ENCODE measurements around the gene L3MBTL4. TPM values are rescaled to one million over a fixed set of nuclear protein-coding genes. Genes with fewer than 3 reads are reported as not detected.

L3MBTL4 gene
- total RNA-seq, 1 experiment from 2014 or later, result 0.87 TPM

GRCh38 chr18:6031442-6031841, 383.3 kb downstream of the L3MBTL4 start:
- POLR2A ChIA-PET, result no interaction called here
- CTCF ChIA-PET, result no interaction called here
- intact Hi-C loops (cut with micrococcal nuclease; ENCODE audit: unreplicated experiment) (no loop called here), in situ Hi-C loops (cut with HindIII; ENCODE audit: low pct_unique_long_range_greater_than_20kb, low sequenced_read_pairs) (no loop called here)
- ATAC-seq (no peak), DNase-seq (ENCODE audit: low read depth, low spot score) (no peak)
- no peaks in the 10 kb centered on the region for H3K36me3 ChIP-seq (ENCODE audit: control insufficient read depth, insufficient read depth, low read length)
- no peak overlapping the region for H3K4me3 ChIP-seq (ENCODE audit: low read depth in 2 of 2, low read length in 2 of 2)
- H3K27me3 ChIP-seq (ENCODE audit: control insufficient read depth, insufficient read depth, low read length), result no peaks in the 10 kb centered on the region
- H3K27ac ChIP-seq (ENCODE audit: low read length), result no peak overlapping the region
- no TSS peak for BruUV-seq (replicated peaks)
- no peaks in the 10 kb centered on the region for H3K9me3 ChIP-seq (ENCODE audit: control insufficient read depth, insufficient read depth, low read depth, low read length)
- H3K4me1 ChIP-seq (ENCODE audit: control insufficient read depth, insufficient read depth, low read length), result no peaks in the 10 kb centered on the region
- TF ChIP-seq SIN3A (IDR thresholded peaks at IDR 0.05; ENCODE audit: borderline replicate concordance, insufficient read depth, low read depth, low read length), result no peak
- no peak for TF ChIP-seq TCF7L2 (IDR thresholded peaks at IDR 0.05; ENCODE audit: low read depth, low read length)
- no peak for TF ChIP-seq POLR2AphosphoS5 (IDR thresholded peaks at IDR 0.05; ENCODE audit: low read depth, low read length)
- TF ChIP-seq CTCF (IDR thresholded peaks at IDR 0.05), result no peak
- TF ChIP-seq REST (IDR thresholded peaks at IDR 0.05; ENCODE audit: insufficient read depth in 1 of 2, low read depth in 2 of 2, low read length in 1 of 2), result no peak

DNA sequence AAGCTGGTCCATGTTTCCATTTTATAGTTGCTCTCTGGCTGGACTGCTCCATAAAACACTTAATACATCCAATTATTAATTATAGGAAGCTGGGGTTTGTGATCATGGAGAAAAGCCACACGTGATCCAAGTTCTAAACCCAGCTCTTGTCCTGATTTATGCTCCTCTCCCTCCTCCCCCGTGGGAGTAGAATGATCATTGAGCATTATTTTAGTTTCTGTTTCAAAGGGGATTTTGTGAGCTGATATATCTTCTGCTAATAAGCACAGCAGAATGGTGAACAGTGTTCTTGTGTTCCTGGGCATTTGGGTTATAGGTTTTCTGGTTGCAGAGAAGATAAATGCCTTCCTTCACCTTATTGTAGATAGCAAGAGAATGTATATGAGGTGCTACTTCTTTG, 383.7 kb downstream of the L3MBTL4 start:
- CTCF ChIA-PET, result no interaction called here
- TF ChIP-seq CTCF (IDR thresholded peaks at IDR 0.05) (no peak), SIN3A (IDR thresholded peaks at IDR 0.05; ENCODE audit: borderline replicate concordance, insufficient read depth, low read depth, low read length) (no peak), POLR2AphosphoS5 (IDR thresholded peaks at IDR 0.05; ENCODE audit: low read depth, low read length) (no peak), TCF7L2 (IDR thresholded peaks at IDR 0.05; ENCODE audit: low read depth, low read length) (no peak), REST (IDR thresholded peaks at IDR 0.05; ENCODE audit: insufficient read depth in 1 of 2, low read depth in 2 of 2, low read length in 1 of 2) (no peak)
- Histone ChIP-seq H3K9me3 (ENCODE audit: control insufficient read depth, insufficient read depth, low read depth, low read length) (no peaks in the 10 kb centered on the region), H3K4me1 (ENCODE audit: control insufficient read depth, insufficient read depth, low read length) (no peaks in the 10 kb centered on the region), H3K4me3 (ENCODE audit: low read depth in 2 of 2, low read length in 2 of 2) (no peak overlapping the region), H3K36me3 (ENCODE audit: control insufficient read depth, insufficient read depth, low read length) (no peaks in the 10 kb centered on the region), H3K27ac (ENCODE audit: low read length) (no peak overlapping the region), H3K27me3 (ENCODE audit: control insufficient read depth, insufficient read depth, low read length) (no peaks in the 10 kb centered on the region)
- intact Hi-C loops (cut with micrococcal nuclease; ENCODE audit: unreplicated experiment) (no loop called here), in situ Hi-C loops (cut with HindIII; ENCODE audit: low pct_unique_long_range_greater_than_20kb, low sequenced_read_pairs) (no loop called here)
- no peak for DNase-seq (ENCODE audit: low read depth, low spot score)
- POLR2A ChIA-PET, result no interaction called here
- no TSS peak for BruUV-seq (replicated peaks)
- no peak for ATAC-seq

All from Panc1 (cell line).